Neuron (in vitro differentiated cells): Measurements from ENCODE around the gene RDH8.

Experiments
- H2AFZ ChIP-seq: one replicate; pipeline ENCODE4 v1.6.1; 2013; ENCODE audit warnings: low read depth, mild to moderate bottlenecking, inconsistent platforms, low read length, moderate library complexity
- H3K27me3 ChIP-seq: one replicate; pipeline ENCODE4 v1.6.1; 2013; ENCODE audit warnings: low read length; ENCODE audit not compliant: insufficient read depth
- H3K36me3 ChIP-seq: one replicate; pipeline ENCODE4 v1.6.1; 2013; ENCODE audit warnings: low read length; ENCODE audit not compliant: insufficient read depth
- H3K4me1 ChIP-seq: one replicate; pipeline ENCODE4 v1.6.1; 2013; ENCODE audit warnings: low read length; ENCODE audit not compliant: insufficient read depth
- H3K4me3 ChIP-seq: 2 replicates; pipeline ENCODE4 v1.5.1; 2013; ENCODE audit warnings: mild to moderate bottlenecking, low read length, moderate library complexity
- H3K9me3 ChIP-seq: one replicate; pipeline ENCODE4 v1.6.1; 2013; ENCODE audit warnings: low read length

Gene RDH8

GRCh38 chr19:9991425-9992191 lies 21.7 kb upstream of the RDH8 start:
- H3K27me3 ChIP-seq: no peaks in the 10 kb centered on the region
- no peaks in the 10 kb centered on the region for H3K9me3 ChIP-seq
- no peak overlapping the region for H2AFZ ChIP-seq
- H3K4me3 ChIP-seq: no peak overlapping the region
- H3K4me1 ChIP-seq: peaks cover 9% of the 10 kb centered on the region
- H3K36me3 ChIP-seq: no peaks in the 10 kb centered on the region

- peaks cover 3% of the 10 kb centered on the region for H3K27me3 ChIP-seq
- no peaks in the 10 kb centered on the region for H3K36me3 ChIP-seq
- H2AFZ ChIP-seq: no peak overlapping the region
- H3K4me1 ChIP-seq: no peaks in the 10 kb centered on the region
- no peak overlapping the region for H3K4me3 ChIP-seq
- H3K9me3 ChIP-seq: no peaks in the 10 kb centered on the region
These were observed 18.2 kb upstream of the RDH8 start for GRCh38 chr19:9995084-9995483.

- Histone ChIP-seq H3K4me3 (no peak overlapping the region), H3K36me3 (no peaks in the 10 kb centered on the region), H3K9me3 (no peaks in the 10 kb centered on the region), H3K27me3 (peaks cover 3% of the 10 kb centered on the region), H3K4me1 (no peaks in the 10 kb centered on the region), H2AFZ (no peak overlapping the region)
These were observed 17.3 kb upstream of the RDH8 start for GRCh38 chr19:9995999-9996398.

- H3K36me3 ChIP-seq: no peaks in the 10 kb centered on the region
- peaks cover 3% of the 10 kb centered on the region for H3K27me3 ChIP-seq
- H3K4me3 ChIP-seq: no peak overlapping the region
- no peak overlapping the region for H2AFZ ChIP-seq
- no peaks in the 10 kb centered on the region for H3K9me3 ChIP-seq
- H3K4me1 ChIP-seq: no peaks in the 10 kb centered on the region
These were observed 16.7 kb upstream of the RDH8 start for GRCh38 chr19:9996541-9996940.

GRCh38 chr19:10000171-10000826 lies 13.0 kb upstream of the RDH8 start:
- Histone ChIP-seq H3K4me1 (no peaks in the 10 kb centered on the region), H2AFZ (no peak overlapping the region), H3K27me3 (peaks cover 6% of the 10 kb centered on the region), H3K4me3 (no peak overlapping the region), H3K9me3 (no peaks in the 10 kb centered on the region), H3K36me3 (no peaks in the 10 kb centered on the region)

GRCh38 chr19:10001899-10002298 lies 11.4 kb upstream of the RDH8 start:
- Histone ChIP-seq H3K4me3 (no peak overlapping the region), H3K36me3 (no peaks in the 10 kb centered on the region), H3K9me3 (no peaks in the 10 kb centered on the region), H3K4me1 (no peaks in the 10 kb centered on the region), H3K27me3 (peaks cover 5% of the 10 kb centered on the region), H2AFZ (no peak overlapping the region)

DNA sequence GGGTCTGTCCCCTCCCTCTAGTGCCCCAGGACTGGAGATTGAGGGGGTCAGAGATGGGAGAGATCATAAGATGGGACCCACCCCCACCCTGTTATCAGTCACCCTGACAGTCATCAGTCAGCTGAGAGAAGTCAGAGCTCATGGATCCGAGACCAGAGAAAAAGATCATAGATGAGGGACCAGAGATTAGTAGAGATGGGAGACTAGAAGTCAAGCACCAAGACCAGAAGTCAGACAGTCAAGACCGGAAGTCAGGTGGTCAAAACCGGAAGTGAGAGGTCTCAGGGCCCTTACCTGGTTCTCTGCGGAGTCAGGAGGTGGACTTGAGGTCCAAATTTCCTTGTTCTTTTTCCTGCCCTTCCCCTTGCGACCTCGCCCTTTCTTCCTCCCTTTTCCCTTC lies 10.0 kb upstream of the RDH8 start:
- Histone ChIP-seq H3K27me3 (peaks cover 3% of the 10 kb centered on the region), H3K9me3 (no peaks in the 10 kb centered on the region), H3K36me3 (no peaks in the 10 kb centered on the region), H3K4me3 (no peak overlapping the region), H2AFZ (no peak overlapping the region), H3K4me1 (peaks cover 8% of the 10 kb centered on the region)

DNA sequence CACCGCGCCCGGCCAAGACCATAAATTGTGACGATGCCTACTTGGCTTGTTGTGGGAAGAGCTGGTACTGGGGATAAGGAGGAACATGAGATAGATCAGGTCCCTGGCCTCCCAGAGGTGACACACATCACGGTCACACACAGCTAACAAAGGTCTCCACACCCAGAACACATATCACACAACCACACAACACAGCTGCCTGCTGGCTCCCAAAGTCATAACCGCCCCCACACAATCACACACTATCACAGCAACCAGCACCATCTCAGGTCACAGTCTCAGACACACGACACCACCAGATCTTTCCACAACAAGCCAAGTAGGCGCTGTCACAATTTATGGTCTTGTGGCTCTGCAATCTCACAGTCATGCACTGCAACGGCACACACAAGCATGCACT lies 8.7 kb upstream of the RDH8 start:
- Histone ChIP-seq H3K9me3 (no peaks in the 10 kb centered on the region), H3K4me1 (peaks cover 19% of the 10 kb centered on the region), H3K36me3 (no peaks in the 10 kb centered on the region), H3K27me3 (peaks cover 13% of the 10 kb centered on the region), H2AFZ (no peak overlapping the region), H3K4me3 (no peak overlapping the region)

GRCh38 chr19:10005632-10006334 lies 7.5 kb upstream of the RDH8 start:
- H3K36me3 ChIP-seq: no peaks in the 10 kb centered on the region
- H3K4me1 ChIP-seq: peaks cover 23% of the 10 kb centered on the region
- H3K4me3 ChIP-seq: no peak overlapping the region
- H3K27me3 ChIP-seq: peaks cover 23% of the 10 kb centered on the region
- H3K9me3 ChIP-seq: no peaks in the 10 kb centered on the region
- no peak overlapping the region for H2AFZ ChIP-seq

- Histone ChIP-seq H3K36me3 (no peaks in the 10 kb centered on the region), H2AFZ (no peak overlapping the region), H3K4me3 (no peak overlapping the region), H3K4me1 (peaks cover 23% of the 10 kb centered on the region), H3K27me3 (peaks cover 28% of the 10 kb centered on the region), H3K9me3 (no peaks in the 10 kb centered on the region)
These were observed 7.0 kb upstream of the RDH8 start for GRCh38 chr19:10006335-10006708.

GRCh38 chr19:10006752-10007323 lies 6.4 kb upstream of the RDH8 start:
- Histone ChIP-seq H3K4me3 (no peak overlapping the region), H3K36me3 (no peaks in the 10 kb centered on the region), H3K4me1 (peaks cover 23% of the 10 kb centered on the region), H3K9me3 (no peaks in the 10 kb centered on the region), H2AFZ (no peak overlapping the region), H3K27me3 (peaks cover 34% of the 10 kb centered on the region)

DNA sequence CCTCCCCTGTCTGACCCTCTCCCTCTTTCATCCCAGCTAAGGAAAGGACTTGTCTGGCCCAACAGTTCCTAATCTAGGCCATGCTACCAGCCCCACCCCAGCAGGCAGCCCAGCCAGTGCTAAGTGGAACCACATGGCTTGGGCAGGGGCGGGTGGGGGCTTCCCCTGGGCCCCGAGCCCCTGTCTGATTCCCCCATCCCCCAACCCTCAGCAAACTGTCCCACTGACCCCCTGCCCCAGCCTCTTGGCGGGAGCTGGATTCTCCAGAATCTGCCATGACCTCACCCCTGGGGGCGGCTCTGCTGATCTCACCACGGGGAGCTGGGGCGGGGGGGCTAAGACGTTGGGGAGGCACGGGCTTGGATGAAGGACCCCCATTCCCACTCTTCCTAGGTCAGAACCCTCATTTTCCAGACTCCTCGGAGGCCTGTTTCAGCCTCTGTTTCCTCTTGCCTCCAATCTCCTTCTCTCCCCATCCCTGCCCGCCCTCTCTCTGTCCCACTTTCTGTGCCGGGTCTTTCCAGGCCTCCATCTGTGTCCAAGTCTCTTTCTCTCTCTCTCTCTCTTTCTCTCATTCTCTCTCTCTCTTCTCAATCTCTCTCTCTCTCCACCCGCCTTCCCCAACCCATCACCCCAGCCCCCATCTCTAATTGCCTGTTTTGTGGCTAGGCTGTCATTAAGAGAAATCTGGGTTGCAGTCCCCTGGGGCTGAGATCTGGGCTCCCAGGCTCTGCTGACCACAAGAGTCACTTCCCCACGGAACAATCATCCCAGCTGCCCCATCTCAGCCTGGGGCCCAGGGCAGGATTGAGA lies 5.7 kb upstream of the RDH8 start:
- no peaks in the 10 kb centered on the region for H3K9me3 ChIP-seq
- H3K36me3 ChIP-seq: no peaks in the 10 kb centered on the region
- H3K4me1 ChIP-seq: peaks cover 23% of the 10 kb centered on the region
- no peak overlapping the region for H3K4me3 ChIP-seq
- H2AFZ ChIP-seq: no peak overlapping the region
- peaks cover 40% of the 10 kb centered on the region for H3K27me3 ChIP-seq
